Measurements from ENCODE around the gene BEAN1.

BEAN1 gene

GRCh38 chr16:66395806-66396555 is 31.1 kb upstream of the BEAN1 start:
- no peak for DNase-seq

GRCh38 chr16:66397736-66398433 is 29.2 kb upstream of the BEAN1 start:
- DNase-seq: no peak

GRCh38 chr16:66399031-66399430 is 28.1 kb upstream of the BEAN1 start:
- DNase-seq: no peak

- DNase-seq: no peak
Measured at GRCh38 chr16:66399930-66400329, 27.2 kb upstream of the BEAN1 start.

- DNase-seq: no peak
Measured at GRCh38 chr16:66400503-66401380, 26.4 kb upstream of the BEAN1 start.

GRCh38 chr16:66401610-66402009 is 25.5 kb upstream of the BEAN1 start:
- no peak for DNase-seq

- no peak for DNase-seq
Measured at GRCh38 chr16:66402166-66402565, 24.9 kb upstream of the BEAN1 start.

- no peak for DNase-seq
Measured at GRCh38 chr16:66402591-66403230, 24.4 kb upstream of the BEAN1 start.

- DNase-seq: no peak
Measured at GRCh38 chr16:66403531-66404145, 23.5 kb upstream of the BEAN1 start.

- no peak for DNase-seq
Measured at GRCh38 chr16:66405057-66405783, 21.9 kb upstream of the BEAN1 start.

- no peak for DNase-seq
Measured at GRCh38 chr16:66406534-66407221, 20.4 kb upstream of the BEAN1 start.

- no peak for DNase-seq
Measured at GRCh38 chr16:66408163-66409048, 18.7 kb upstream of the BEAN1 start.

GRCh38 chr16:66409156-66409555 is 17.9 kb upstream of the BEAN1 start:
- DNase-seq: no peak

- no peak for DNase-seq
Measured at GRCh38 chr16:66412182-66412581, 14.9 kb upstream of the BEAN1 start.

GRCh38 chr16:66414891-66415290 is 12.2 kb upstream of the BEAN1 start:
- DNase-seq: no peak

- no peak for DNase-seq
Measured at GRCh38 chr16:66416136-66416535, 11.0 kb upstream of the BEAN1 start.

- no peak for DNase-seq
Measured at GRCh38 chr16:66416939-66417700, 10.0 kb upstream of the BEAN1 start.

GRCh38 chr16:66418165-66418962 is 8.7 kb upstream of the BEAN1 start:
- no peak for DNase-seq

- no peak for DNase-seq
Measured at GRCh38 chr16:66419527-66419926, 7.6 kb upstream of the BEAN1 start.
